Osteocyte (in vitro differentiated cells): ENCODE data around the gene ZNF609. TPM values are rescaled to one million over a fixed set of nuclear protein-coding genes. Genes with fewer than 3 reads are reported as not detected.

Source experiments
- DNase-seq: peaks from one replicate; pipeline ENCODE4 v3.0.0; 2021; ENCODE audit warnings: mixed read lengths; ENCODE audit not compliant: unreplicated experiment; ENCODE audit errors: extremely low spot score
- H3K27ac Mint-ChIP-seq: one replicate; pipeline ENCODE4 v1.8.0; 2021; ENCODE audit warnings: mild to moderate bottlenecking, mixed read lengths; ENCODE audit not compliant: unreplicated experiment
- H3K27me3 Mint-ChIP-seq: one replicate; pipeline ENCODE4 v1.8.0; 2021; ENCODE audit warnings: mixed read lengths; ENCODE audit not compliant: unreplicated experiment
- H3K36me3 Mint-ChIP-seq: one replicate; pipeline ENCODE4 v1.8.0; 2021; ENCODE audit warnings: mixed read lengths; ENCODE audit not compliant: unreplicated experiment
- H3K4me1 Mint-ChIP-seq: one replicate; pipeline ENCODE4 v1.8.0; 2021; ENCODE audit warnings: mixed read lengths; ENCODE audit not compliant: unreplicated experiment
- H3K4me3 Mint-ChIP-seq: one replicate; pipeline ENCODE4 v1.8.0; 2021; ENCODE audit warnings: mild to moderate bottlenecking, moderate library complexity, mixed read lengths; ENCODE audit not compliant: unreplicated experiment
- H3K9me3 Mint-ChIP-seq: one replicate; pipeline ENCODE4 v1.8.0; 2021; ENCODE audit warnings: mixed read lengths; ENCODE audit not compliant: unreplicated experiment
- total RNA-seq: library from RNA; stranded (reverse); gene quantifications from 2 replicates; pipeline ENCODE4 v1.2.1, GENCODE V29; 2021
- TF ChIP-seq, protein P1 (sequence below): fragments of 200-600 bp; sonication (generic); IDR thresholded peaks from 2 replicates; pipeline ENCODE4 v1.5.0; 2021; ENCODE audit warnings: antibody characterized with exemption, mild to moderate bottlenecking, moderate library complexity

The ZNF609 gene
- total RNA-seq, 1 donor from 2014 or later, result 31.7 TPM

DNA sequence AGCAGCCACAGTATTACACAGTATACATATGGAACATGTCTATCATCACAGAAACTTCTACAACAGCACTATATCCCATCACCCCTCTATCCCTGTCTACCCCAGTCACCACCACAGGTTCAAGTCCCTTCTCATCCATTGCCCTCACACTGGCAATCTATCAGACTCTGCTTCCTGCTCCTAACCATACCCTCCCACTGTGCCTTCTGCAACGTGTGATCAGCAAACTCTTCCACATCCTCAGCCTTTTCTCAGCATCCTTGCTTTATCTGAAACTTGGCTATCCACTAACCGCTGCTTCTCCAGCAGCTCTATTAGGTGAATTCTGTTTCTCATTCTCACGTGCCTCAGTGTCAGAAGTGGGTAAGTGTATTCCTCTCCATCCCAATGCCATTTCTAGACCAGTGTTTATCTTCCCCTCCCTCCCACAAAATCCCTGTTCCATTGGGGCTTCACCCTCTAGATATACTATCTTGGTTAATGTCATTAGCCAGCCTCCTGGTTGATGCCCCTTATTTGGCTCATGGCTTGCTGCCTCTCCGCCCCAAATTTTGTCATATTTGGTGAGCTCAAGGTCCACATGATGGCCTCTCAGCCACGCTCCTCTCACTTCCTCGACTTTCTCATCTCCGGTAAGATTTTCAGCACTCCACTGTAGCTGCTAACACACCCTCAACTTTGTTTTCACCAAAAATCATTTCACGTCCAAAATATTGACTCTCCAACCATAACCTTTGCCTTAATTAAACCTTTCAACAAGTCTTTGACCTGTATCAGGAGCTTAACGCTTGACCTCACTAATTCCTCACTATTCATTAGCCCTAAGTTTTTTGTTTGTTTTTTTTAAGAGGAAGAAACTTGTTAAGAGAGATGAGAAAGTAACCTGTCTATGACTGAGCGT, 245.9 kb downstream of the ZNF609 start:
- TF ChIP-seq, protein P1, sequence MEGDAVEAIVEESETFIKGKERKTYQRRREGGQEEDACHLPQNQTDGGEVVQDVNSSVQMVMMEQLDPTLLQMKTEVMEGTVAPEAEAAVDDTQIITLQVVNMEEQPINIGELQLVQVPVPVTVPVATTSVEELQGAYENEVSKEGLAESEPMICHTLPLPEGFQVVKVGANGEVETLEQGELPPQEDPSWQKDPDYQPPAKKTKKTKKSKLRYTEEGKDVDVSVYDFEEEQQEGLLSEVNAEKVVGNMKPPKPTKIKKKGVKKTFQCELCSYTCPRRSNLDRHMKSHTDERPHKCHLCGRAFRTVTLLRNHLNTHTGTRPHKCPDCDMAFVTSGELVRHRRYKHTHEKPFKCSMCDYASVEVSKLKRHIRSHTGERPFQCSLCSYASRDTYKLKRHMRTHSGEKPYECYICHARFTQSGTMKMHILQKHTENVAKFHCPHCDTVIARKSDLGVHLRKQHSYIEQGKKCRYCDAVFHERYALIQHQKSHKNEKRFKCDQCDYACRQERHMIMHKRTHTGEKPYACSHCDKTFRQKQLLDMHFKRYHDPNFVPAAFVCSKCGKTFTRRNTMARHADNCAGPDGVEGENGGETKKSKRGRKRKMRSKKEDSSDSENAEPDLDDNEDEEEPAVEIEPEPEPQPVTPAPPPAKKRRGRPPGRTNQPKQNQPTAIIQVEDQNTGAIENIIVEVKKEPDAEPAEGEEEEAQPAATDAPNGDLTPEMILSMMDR, result no peak
- no peaks in the 10 kb centered on the region for H3K36me3 Mint-ChIP-seq
- no peak overlapping the region for H3K27ac Mint-ChIP-seq
- H3K4me3 Mint-ChIP-seq, result no peak overlapping the region
- DNase-seq, result no peak
- H3K27me3 Mint-ChIP-seq, result no peaks in the 10 kb centered on the region
- peaks cover 17% of the 10 kb centered on the region for H3K4me1 Mint-ChIP-seq
- no peaks in the 10 kb centered on the region for H3K9me3 Mint-ChIP-seq

DNA sequence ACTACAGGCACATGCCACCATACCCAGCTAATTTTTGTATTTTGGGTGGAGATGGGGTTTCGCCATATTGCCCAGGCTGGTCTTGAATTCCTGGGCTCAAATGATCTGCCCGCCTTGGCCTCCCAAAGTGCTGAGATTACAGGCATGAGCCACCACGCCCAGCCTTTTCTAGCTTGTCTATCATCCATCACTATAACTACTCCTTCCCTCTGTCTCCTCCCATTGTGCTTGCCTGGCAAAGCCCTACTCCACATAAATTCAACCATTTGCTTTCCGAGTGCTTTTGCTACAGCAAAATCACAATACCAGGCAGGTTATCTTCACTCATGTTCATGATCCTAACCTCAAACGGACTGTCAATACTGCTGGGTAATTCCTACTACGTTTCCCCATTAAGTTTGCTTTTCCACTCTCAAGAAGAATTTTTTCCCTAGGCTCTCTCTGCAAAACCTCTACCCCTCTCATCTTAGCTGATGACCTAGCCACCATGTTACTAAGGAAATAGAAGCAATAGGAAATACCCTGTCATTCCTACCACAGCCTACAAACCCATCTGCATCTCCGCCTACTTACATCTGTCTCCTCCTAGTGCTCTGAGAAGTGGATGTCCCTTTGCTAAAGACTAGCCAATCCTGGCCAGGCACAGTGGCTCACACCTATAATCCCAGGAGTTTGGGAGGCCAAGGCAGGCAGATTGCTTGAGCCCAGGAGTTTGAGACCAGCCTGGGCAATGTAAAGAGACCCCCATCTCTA, 250.5 kb downstream of the ZNF609 start:
- H3K36me3 Mint-ChIP-seq, result no peaks in the 10 kb centered on the region

DNA sequence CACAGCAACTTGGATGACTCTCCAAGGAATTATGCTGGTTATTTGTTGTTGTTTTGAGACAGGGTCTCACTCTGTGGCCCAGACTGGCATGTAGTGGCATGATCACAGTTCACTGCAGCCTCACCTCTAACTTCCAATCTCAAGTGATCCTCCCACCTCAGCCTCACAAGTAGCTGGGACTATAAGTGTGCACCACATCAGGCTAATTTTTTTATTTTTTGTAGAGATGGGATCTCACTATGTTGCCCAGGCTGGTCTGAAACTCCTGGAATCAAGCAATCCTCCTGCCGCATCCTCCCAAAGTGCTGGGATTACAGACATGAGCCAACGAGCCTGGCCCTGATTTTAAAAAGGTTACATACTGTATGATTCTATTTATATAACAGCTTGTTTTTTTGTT, 252.0 kb downstream of the ZNF609 start:
- Mint-ChIP-seq H3K4me1 (no peaks in the 10 kb centered on the region), H3K4me3 (no peak overlapping the region), H3K36me3 (no peaks in the 10 kb centered on the region), H3K27ac (no peak overlapping the region), H3K27me3 (no peaks in the 10 kb centered on the region), H3K9me3 (no peaks in the 10 kb centered on the region)
- no peak for DNase-seq
- TF ChIP-seq, protein P1, result no peak

More for the DNA sequence above, 250.5 kb downstream of the ZNF609 start:
- Mint-ChIP-seq H3K4me1 (no peaks in the 10 kb centered on the region), H3K27ac (no peak overlapping the region), H3K27me3 (no peaks in the 10 kb centered on the region), H3K4me3 (no peak overlapping the region), H3K9me3 (no peaks in the 10 kb centered on the region)
- no peak for DNase-seq
- TF ChIP-seq, protein P1, result no peak

DNA sequence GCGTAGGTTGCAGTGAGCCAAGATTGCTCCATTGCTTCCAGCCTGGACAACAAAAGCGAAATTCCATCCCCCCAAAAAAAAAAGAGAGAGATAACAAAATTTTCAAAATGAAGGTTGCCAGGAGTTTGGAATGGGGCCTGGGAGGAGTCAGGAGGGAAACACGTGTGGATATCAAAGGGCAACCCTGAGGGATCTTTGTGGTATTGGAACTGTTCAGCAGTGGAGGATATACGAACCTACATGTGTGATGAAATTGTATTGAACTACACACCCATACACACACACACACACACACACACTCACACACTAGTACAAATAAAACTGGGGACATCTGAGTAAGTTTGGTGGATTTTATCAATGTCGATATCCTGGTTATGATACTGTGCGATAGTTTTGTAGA, 253.2 kb downstream of the ZNF609 start:
- peaks cover 1% of the 10 kb centered on the region for H3K4me1 Mint-ChIP-seq
- TF ChIP-seq, protein P1, result no peak
- H3K9me3 Mint-ChIP-seq, result no peaks in the 10 kb centered on the region
- H3K27ac Mint-ChIP-seq, result no peak overlapping the region
- DNase-seq, result no peak
- no peaks in the 10 kb centered on the region for H3K27me3 Mint-ChIP-seq
- no peaks in the 10 kb centered on the region for H3K36me3 Mint-ChIP-seq
- no peak overlapping the region for H3K4me3 Mint-ChIP-seq

DNA sequence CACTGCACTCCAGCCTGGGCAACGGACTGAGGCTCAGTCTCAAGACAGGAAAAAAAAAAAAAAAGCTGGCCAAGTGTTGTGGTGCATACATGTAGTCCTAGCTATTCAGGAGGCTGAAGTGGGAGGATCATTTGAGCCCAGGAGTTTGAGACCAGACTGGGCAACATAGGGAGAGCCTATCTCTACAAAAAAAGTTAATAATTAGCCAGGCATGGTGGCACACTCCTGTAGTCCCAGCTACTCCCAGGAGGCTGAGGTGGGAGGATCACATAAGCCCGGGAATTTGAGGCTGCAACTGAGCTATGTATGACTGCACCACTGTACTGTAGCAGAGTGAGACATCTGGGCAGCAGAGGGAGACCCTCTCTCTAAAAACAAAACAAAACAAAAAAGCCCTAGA, 256.1 kb downstream of the ZNF609 start:
- no peaks in the 10 kb centered on the region for H3K27me3 Mint-ChIP-seq
- H3K4me3 Mint-ChIP-seq, result no peak overlapping the region
- no peaks in the 10 kb centered on the region for H3K9me3 Mint-ChIP-seq
- H3K27ac Mint-ChIP-seq, result no peak overlapping the region
- peaks cover 1% of the 10 kb centered on the region for H3K4me1 Mint-ChIP-seq
- no peaks in the 10 kb centered on the region for H3K36me3 Mint-ChIP-seq
- TF ChIP-seq, protein P1, result no peak
- DNase-seq, result no peak
